GM19035 (cell line): ENCODE results near the gene CCDC171.
"Not testable (repeated sequence)": the region's sequence is repeated elsewhere in the genome, so short reads cannot be mapped to it uniquely, and the experiment has no call there.

ENCODE experiments used
- ATAC-seq: cut with Tn5 transposase; IDR thresholded peaks from one replicate; pipeline ENCODE4 v1.9.1; 2021; ENCODE audit not compliant: unreplicated experiment

The CCDC171 gene

DNA sequence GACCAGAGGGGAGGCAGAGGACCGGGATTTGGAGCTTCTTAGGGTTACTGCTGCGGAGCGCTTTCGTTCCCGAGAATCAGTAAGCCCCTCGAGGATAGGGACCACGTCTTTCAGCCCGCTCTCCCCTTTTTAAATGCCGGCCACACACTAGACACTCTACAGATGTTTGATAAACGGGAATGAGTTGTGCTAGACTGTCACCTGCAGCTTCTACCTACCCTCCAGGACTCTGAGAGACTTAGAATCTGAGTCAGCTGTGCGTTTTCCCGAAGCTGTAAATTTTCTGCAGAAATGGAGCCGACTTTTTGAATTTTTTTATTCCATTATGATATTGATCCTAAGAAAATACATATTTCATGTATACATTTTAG, 670 bp downstream of the CCDC171 start:
- peak; percentile 26 for ATAC-seq

DNA sequence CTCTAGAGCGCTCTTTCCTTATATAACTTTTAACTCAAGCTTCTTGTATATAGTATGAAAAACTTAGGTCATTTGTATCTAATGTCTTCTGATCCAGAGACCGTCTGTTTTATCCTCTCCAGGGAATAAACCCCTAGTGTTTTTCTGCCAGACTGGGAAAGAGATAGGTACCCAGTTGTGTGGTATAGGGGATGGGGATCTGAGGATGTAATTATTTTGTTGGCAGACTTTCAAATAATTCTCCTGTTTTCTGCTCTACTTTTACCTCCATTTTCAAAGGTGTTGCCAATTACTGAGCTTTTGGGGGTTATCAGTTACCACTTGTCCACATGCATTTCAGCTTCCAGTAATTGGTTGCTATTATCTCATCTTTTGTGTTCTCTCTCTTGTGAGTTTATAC, 17.9 kb downstream of the CCDC171 start:
- ATAC-seq: no peak

DNA sequence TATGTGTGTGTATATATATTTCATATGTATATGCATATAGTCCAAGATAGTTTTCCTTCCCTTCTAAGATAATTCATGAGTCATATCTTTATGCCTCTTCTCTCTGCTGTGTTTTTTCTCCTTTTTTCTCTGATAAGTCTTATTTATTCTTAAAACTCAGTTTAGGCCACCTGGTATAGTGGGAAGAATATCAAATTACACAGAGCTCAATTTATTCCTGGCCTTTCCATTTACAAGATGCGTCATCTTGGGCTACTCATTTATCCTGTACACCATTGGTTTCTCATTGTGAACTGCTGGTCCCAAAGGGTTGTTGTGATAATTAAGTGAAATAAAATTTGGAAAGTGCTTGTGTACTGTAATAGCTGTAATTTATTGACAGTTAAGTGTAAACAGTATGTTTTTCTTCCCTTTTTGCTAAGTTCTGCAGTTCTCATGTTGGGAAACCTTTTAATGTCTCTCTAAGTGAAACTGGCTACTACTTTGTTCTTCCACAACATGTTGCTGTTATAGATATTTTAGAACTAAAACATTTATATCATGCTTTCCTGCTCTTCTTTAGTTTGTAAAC, 19.4 kb downstream of the CCDC171 start:
- no peak for ATAC-seq

DNA sequence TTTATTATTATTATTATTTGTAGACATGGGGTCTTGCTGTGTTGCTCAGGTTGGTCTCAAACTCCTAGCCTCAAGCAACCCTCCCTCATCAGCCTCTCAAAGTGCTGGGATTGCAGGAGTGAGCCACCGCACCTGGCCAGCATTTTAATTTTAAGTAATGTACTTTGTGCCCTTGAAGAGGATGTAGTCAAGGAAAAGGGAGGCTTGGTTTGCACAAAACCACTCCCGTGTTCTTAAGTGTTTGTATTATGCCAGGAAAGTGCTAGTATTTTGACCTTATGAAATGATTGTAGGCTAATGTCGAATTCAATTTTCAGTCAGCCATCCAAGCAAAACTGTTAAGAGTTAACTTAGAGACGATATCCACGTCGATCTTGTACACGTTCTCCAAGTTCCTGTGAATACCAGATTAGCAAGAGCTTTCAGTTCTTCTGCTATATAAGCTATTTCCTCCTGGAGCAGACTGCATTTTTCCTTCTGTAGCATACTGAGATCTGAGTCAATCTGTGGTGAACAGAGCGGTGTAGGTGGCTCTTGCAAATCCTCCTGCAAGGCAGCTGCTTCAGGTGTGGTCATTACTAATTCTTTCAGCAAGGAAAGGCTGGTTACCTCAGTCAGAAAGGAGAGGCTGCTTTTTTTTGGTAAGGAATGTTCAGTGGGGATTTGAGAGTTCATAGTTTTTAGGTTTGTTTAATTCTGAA, 23.7 kb downstream of the CCDC171 start:
- no peak for ATAC-seq

DNA sequence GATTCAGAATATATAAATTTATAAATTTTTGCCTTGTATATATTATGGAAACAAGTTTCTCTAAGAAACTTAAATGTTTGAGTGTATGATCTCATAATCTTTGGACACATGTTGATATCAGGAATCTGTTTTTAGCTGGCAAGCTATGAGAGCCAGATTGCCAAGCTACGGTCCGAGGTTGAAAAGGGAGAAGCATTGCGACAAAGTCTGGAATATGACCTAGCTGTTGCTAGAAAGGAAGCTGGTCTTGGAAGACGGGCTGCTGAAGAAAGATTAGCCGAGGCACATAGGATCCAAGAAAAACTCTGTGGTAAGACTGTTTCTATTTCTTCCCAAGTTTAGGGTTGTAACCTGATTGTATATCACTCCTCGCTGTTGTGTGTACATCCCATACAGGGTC, 25.9 kb downstream of the CCDC171 start:
- no peak for ATAC-seq

DNA sequence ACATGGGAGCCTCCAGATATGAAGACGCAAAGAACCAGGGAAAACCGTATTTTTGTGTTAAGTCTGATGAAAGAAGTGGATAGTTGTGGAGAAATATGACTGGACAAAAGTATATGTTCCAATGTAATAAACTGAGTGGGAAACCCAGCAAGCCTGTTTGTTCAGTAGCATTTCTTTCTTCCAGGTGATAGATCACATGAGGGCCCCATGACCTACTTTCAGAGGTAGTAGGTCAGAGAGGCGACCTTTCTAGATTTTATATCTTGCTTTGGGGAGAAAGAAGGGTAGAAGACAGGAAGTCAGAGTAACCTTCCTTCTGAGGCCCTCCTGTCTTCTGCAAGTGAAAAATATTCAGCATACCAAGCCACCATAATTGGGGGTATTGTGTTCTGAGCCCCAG, 31.5 kb downstream of the CCDC171 start:
- no peak for ATAC-seq

DNA sequence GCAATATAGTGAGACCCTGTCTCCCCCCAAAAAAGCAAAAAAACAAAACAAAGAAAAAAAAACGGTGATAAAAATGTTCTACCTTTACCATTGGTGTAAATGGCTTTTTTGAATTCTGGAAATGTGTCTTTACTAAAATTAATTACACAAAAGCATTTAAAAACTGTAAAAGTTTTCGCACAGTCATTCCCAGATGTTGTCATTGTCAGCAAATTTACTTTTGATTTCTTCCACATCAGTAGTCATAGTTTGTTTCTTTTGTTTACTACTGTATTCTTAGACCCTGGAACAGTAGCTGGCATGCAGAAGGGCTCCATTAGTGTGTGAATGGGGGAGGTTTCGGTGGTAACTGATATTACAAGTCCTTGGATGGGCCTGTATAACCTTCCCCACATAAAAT, 39.5 kb downstream of the CCDC171 start:
- ATAC-seq: no peak

DNA sequence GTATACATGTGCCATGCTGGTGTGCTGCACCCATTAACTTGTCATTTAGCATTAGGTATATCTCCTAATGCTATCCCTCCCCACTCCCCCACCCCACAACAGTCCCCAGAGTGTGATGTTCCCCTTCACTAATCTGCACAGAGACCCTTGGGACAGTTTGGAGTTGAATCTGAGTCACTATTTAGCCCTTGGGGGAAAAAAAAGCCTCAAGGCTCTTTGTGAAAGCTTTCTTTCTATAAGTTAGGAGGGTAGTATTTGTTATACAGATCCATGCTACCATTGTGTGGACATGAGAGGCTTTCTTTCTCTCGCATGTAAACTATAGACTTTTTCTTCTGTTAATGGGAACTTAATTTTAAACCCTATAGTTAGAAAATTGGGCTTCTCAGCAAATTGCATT, 40.1 kb downstream of the CCDC171 start:
- ATAC-seq: not testable (repeated sequence)

DNA sequence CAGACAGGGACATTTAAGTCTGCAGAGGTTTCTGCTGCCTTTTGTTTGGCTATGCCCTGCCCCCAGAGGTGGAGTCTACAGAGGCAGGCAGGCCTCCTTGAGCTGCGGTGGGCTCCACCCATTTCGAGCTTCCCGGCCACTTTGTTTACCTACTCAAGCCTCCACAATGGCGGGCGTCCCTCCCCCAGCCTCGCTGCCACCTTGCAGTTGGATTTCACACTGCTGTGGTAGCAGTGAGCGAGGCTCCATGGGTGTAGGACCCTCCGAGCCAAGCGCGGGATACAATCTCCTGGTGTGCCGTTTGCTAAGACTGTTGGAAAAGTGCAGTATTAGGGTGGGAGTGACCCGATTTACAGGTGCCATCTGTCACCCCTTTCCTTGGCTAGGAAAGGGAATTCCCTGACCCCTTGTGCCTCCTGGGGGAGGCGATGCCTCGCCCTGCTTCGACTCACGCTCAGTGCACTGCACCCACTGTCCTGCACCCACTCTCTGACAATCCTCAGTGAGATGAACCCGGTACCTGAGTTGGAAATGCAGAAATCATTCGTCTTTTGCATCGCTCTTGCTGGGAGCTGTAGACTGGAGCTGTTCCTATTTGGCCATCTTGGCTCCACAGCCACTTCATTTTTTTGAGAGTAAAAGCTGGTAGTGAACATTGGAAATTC, 48.0 kb downstream of the CCDC171 start:
- not testable (repeated sequence) for ATAC-seq

DNA sequence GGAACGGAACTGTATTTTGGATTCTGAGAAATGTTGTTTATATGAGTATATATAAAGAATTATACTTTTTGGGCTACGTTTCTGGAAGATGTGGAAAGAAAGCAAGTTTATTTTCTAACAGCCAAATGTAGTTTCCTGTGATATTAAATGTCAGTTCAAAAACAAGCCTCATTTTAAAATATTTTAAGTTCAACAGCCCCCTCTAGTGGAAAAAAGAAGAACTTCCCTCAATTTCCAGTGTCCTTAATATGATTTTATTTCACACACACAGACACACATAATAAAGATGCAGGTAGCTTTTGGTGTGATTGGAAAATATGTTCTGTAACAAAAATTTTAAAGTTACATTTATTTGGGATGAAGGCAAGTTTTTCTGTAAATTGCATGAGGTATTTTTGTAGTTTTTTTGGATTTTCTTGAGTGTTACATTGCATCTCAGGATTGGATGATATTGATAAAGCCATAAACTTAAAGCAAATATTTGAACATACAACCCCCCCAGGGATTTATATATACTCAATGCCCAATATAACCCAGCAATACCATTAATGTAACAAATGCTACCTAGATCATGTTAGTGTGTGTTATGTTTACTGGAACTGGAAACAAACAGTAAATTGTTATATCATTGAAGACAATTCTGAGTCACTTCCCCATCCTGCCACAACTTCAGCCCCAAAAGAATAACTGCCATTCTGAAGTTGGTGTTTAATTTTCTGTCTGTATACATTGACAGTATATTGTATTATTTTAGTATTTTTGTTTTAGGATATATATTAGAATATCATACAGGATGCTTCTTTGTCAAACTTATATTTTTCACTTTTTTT, 54.0 kb downstream of the CCDC171 start:
- ATAC-seq: no peak

DNA sequence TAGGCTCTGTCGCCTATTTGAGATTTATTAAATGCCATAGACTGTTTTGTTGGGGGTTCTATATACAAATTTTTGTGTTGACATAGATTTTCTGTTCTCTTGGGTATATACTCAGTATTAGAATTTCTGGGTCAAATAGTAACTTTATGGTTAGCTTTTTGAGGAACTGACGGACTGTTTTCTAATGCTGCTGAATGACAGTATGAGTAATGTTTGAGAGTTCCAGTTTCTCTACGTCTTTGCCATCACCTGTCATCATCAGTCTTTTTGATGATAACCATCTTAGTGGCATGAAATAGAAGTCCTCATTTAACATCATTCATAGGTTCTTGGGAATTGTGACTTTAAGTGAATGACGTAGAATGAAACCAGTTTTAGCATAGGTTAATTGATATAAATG, 60.1 kb downstream of the CCDC171 start:
- ATAC-seq: no peak

DNA sequence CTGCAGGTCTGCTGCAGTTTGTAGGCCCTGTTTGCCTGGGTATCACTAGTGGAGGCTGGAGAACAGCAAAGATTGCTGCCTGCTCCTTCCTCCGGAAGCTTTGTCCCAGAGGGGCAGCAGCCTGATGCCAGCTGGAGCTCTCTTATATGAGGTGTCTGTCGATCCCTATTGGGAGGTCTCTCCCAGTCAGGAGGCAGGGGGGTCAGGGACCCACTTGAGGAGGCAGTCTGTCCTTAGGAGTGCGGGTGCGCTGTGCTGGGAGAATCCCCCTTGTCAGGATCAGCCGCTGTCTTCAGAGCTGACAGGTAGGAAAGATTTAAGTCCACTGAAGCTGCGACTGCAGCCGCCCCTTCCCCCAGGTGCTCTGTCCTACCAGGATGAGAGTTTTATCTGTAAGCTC, 64.9 kb downstream of the CCDC171 start:
- no peak for ATAC-seq

DNA sequence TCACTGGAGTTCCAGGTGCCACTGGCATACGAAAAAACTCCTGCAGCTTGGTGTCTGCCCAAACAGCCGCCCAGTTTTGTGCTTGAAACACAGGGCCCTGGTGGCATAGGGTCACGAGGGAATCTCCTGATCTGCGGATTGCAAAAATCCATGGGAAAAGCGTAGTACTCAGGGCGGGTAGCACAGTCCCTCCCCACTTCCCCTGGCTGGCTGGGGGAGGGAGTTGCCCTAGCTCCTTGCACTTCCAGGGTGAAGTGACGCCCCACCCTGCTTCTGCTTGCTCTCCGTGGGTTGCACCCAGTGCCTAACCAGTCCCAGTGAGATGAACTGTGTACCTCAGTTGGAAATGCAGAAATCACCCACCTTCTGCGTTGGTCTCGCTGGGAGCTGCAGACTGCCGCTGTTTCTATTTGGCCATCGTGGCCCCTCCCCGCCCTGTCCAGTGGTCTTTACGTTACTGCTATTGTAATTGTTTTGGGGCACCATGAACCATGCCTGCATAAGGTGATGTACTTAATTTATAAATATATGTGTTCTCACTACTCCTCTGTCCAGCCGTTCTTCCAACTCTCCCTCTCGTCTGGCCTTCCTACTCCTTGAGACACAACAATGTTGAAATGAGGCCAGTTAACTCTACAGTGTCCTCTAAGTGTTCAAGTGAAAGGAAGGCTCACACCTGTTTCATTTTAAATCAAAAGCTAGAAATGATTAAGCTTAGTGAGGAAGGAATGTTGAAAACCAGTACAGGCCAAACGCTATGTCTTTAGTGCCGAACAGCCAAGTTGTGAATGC, 65.9 kb downstream of the CCDC171 start:
- ATAC-seq: no peak

DNA sequence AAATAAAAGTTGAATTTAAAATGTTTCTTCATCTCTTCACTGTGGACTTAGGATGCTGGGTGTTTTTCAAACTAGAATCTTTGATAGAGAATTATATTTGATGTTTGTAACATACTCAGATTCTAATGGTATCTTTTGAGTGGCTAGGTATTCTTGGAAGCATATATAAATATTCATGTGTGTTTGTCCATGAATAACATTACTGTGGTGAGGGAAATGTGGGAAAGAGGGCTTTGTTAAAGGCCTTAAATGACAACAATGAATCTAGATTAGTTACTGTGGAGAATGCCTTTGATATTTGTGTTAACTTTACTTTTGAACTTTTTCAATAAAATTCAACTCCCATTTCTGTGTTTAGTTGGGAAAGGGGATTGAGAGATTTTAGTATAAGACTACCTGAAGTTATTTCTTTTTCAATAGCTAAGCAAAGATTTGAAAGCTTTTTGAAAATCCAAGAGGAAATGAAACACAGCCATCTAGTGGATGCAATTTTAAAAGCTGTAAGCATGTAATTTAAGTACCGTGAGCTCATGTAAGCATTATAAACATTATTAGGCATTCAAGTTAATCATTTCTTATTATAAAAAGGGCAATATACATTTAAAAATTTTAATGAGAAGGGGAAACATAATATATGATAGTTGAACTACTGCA, 69.6 kb downstream of the CCDC171 start:
- ATAC-seq: no peak

DNA sequence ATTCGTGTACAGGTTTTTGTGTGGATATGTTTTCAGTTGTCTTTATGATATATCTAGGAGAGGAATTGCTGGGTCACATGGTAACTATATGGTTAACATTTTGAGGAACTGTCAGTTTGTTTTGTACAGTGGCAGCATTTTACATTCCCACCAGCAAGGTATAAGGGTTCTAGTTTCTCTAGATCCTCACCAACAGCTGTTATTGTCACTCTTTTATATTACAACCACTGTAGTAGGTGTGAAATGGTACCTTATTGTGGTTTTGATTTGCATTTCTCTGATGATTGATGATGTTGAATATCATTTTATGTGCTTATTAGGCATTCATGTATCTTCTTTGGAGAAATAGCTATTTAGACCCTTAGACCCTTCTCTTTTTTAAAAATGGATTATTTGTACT, 82.9 kb downstream of the CCDC171 start:
- no peak for ATAC-seq

DNA sequence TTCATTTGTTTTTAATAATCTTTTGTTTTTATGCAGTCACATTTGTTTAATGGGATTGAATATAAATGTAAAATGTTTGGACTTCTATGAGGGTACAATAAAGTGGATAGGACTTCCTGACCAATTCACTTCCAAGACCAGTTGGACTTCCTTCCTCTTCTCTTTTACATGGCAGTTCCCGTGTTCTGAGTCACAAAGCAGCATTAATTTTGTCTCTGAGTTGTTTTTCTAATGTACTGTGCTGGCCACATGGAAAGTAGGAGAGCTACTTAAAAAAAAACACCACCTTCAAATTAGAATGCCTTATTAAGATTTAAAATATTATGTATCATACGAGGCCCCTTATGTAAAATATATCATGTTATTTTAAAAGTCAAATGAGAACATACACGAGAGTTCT, 87.3 kb downstream of the CCDC171 start:
- no peak for ATAC-seq

DNA sequence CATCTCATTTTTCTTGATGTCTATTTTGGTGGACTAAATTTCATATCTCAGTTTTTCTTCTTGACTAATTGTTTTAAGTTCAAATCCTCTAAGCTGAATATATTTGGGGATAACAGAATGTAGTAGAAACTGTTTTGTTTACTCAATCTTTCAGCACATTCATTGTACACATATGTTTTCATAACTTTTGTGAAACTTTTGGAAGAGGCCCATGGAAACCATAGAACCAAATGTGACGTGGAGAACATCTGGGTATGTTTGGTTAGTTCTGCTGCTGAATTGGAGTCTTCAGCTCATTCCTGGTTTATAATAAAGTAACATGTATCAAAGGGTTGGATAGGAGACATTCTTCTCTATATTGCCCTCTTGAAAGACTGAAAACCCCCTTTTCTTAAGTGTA, 88.4 kb downstream of the CCDC171 start:
- ATAC-seq: no peak

DNA sequence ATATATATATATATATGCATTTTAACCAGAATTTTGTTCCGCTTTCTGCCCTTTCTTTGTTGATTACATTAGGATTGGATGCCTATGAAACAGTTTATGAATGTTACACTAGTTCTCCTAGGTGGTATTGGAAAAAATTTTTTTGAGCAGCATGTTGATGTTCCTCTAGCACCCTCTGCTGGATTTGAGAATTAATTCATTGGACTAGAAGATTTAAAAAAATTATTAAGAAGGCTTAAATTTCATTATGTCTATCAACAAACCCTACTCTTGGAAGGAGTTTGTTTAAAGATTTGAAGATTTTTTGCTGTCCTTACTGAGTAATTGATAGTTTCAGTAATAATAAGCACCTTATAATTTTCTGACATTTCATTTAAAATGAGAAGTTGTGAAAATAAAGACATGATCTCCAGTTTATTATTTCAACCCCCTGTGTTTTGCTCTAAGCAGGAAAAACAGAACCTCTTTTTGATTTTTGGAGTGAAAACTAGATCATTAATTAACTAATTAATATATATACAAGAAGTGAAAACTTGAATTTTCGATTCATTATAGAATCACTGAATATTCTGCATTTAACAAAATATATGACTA, 89.6 kb downstream of the CCDC171 start:
- no peak for ATAC-seq

DNA sequence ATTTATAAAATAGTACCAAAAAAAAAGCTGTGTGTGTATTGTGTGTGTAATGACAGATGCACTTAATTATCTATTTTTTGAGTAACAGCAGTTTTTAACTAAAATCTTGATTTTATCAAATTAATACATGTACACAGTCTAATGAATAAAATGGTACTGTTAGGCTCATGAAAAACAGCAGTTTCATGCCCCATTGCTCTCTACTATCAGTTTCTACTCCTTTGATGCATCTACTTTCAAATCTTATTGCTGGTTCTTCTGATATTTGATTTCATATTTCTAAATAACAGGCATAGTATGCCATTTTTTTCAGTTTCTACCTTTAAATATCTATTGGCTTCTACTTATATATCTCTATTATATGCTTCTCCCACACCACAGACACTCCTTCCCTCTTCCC, 117.4 kb downstream of the CCDC171 start:
- peak; percentile 76 for ATAC-seq

DNA sequence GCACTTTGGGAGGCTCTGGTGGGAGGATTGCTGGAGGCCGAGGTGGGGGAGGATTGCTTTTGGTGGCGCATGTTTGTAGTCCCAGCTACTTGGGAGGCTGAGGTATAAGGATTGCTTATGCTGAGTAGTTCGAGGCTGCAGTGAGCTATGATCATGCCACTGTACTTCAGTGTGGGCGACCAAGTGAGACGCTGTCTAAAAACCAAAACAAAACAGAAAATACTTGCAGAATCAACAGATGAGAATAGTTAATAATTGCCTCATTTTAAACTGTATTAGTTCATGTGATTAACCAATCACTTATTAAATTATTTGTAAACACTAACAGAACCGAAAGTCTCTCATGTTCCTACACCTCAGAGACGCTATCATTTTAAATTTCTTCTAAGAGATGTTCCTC, 118.1 kb downstream of the CCDC171 start:
- ATAC-seq: peak; percentile 59
